22Rv1 (cell line): ENCODE results near the gene PMF1.

Experiments used
- ZFX ChIP-seq: fragments of 450-650 bp; IDR thresholded peaks from 2 replicates; pipeline ENCODE4 v1.6.1; 2017; ENCODE audit warnings: antibody characterized with exemption, borderline replicate concordance
- TF ChIP-seq, protein P1 (sequence below): fragments of 450-650 bp; IDR thresholded peaks from 2 replicates; pipeline ENCODE4 v1.5.1; 2017; ENCODE audit warnings: mild to moderate bottlenecking

DNA sequence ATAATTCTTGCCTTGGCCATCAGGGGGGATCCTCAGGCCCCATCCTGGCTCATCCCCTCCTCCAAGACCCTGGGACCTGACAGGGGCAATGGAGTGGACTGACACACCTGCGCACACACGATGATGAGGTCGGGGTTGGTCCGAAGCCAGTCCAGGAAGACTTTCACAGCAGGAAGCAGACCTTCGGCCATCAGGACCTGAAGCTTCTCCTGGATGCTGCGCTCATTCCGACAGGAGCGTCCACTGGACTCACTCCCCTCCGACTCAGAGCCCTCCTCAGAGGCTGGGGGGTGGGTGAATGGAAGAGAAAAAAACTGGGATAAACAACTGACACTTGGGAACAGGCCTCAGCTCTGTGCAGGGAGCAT is 50.5 kb downstream of the PMF1 start:
- TF ChIP-seq, protein P1, sequence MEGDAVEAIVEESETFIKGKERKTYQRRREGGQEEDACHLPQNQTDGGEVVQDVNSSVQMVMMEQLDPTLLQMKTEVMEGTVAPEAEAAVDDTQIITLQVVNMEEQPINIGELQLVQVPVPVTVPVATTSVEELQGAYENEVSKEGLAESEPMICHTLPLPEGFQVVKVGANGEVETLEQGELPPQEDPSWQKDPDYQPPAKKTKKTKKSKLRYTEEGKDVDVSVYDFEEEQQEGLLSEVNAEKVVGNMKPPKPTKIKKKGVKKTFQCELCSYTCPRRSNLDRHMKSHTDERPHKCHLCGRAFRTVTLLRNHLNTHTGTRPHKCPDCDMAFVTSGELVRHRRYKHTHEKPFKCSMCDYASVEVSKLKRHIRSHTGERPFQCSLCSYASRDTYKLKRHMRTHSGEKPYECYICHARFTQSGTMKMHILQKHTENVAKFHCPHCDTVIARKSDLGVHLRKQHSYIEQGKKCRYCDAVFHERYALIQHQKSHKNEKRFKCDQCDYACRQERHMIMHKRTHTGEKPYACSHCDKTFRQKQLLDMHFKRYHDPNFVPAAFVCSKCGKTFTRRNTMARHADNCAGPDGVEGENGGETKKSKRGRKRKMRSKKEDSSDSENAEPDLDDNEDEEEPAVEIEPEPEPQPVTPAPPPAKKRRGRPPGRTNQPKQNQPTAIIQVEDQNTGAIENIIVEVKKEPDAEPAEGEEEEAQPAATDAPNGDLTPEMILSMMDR = no peak
- no peak for TF ChIP-seq ZFX
